MM.1S (cell line): ENCODE results near the gene KLHDC7B.

Source experiments
- DNase-seq: peaks from one replicate; pipeline ENCODE4 v3.0.0-alpha.2; 2015
- H2AFZ ChIP-seq: fragments of 300-600 bp; sonication (generic); 2 replicates; pipeline ENCODE4 v1.6.0; 2016; ENCODE audit warnings: antibody characterized with exemption, low read length
- H3F3A ChIP-seq: fragments of 300-600 bp; sonication (generic); 2 replicates; pipeline ENCODE4 v1.6.1; 2016; ENCODE audit warnings: mild to moderate bottlenecking, antibody characterized with exemption, low read length, moderate library complexity, mixed read lengths; ENCODE audit not compliant: insufficient read depth
- H3K27ac ChIP-seq: fragments of 300-600 bp; sonication (generic); 2 replicates; pipeline ENCODE4 v1.5.1; 2016; ENCODE audit warnings: mild to moderate bottlenecking, low read length
- H3K27me3 ChIP-seq: fragments of 300-600 bp; sonication (generic); replicated peaks from 2 replicates; pipeline ENCODE4 v1.6.0; 2016; ENCODE audit warnings: low read length; ENCODE audit not compliant: insufficient read depth
- H3K36me3 ChIP-seq: fragments of 300-600 bp; sonication (generic); replicated peaks from 2 replicates; pipeline ENCODE4 v1.6.1; 2016; ENCODE audit warnings: mild to moderate bottlenecking, low read length, mixed read lengths; ENCODE audit not compliant: insufficient read depth
- H3K4me1 ChIP-seq: fragments of 300-600 bp; sonication (generic); 2 replicates; pipeline ENCODE4 v1.6.1; 2016; ENCODE audit warnings: low read length, mixed read lengths
- H3K4me2 ChIP-seq: fragments of 300-600 bp; sonication (generic); 2 replicates; pipeline ENCODE4 v1.6.0; 2016; ENCODE audit warnings: low read depth, low read length
- H3K4me3 ChIP-seq: fragments of 300-600 bp; sonication (generic); 2 replicates; pipeline ENCODE4 v1.5.1; 2016; ENCODE audit warnings: low read length, mixed read lengths
- H3K79me2 ChIP-seq: fragments of 300-600 bp; sonication (generic); 2 replicates; pipeline ENCODE4 v1.6.1; 2016; ENCODE audit warnings: mixed run types, low read length, mixed read lengths
- H3K9ac ChIP-seq: fragments of 300-600 bp; sonication (generic); 2 replicates; pipeline ENCODE4 v1.6.1; 2016; ENCODE audit warnings: low read length, mixed read lengths
- H3K9me2 ChIP-seq: fragments of 300-600 bp; sonication (generic); replicated peaks from 2 replicates; pipeline ENCODE4 v1.6.1; 2016; ENCODE audit warnings: mild to moderate bottlenecking, low read length, mixed read lengths; ENCODE audit not compliant: insufficient read depth
- H3K9me3 ChIP-seq: fragments of 300-600 bp; sonication (generic); replicated peaks from 2 replicates; pipeline ENCODE4 v1.6.1; 2016; ENCODE audit warnings: mild to moderate bottlenecking, low read length, mixed read lengths; ENCODE audit not compliant: insufficient read depth
- H4K20me1 ChIP-seq: fragments of 300-600 bp; sonication (generic); 2 replicates; pipeline ENCODE4 v1.6.1; 2016; ENCODE audit warnings: mild to moderate bottlenecking, low read length, moderate library complexity, mixed read lengths; ENCODE audit not compliant: insufficient read depth
- EZH2 ChIP-seq: fragments of 300-600 bp; sonication (generic); optimal IDR thresholded peaks from 2 replicates; pipeline ENCODE3; 2017; ENCODE audit warnings: low read depth, mild to moderate bottlenecking, antibody characterized with exemption, low read length, mixed read lengths
- EZH2phosphoT487 ChIP-seq: fragments of 300-600 bp; sonication (generic); IDR thresholded peaks from 2 replicates; pipeline ENCODE4 v1.6.1; 2018; ENCODE audit warnings: antibody characterized with exemption, low read length
- TF ChIP-seq, protein P1 (sequence below): fragments of 300-600 bp; sonication (generic); IDR thresholded peaks from 2 replicates; pipeline ENCODE4 v1.5.1; 2016; ENCODE audit warnings: antibody characterized with exemption, low read length, mixed read lengths

KLHDC7B gene

GRCh38 chr22:50523458-50523805 is 22.3 kb upstream of the KLHDC7B start:
- Histone ChIP-seq H3K9me3 (no peaks in the 10 kb centered on the region), H3K4me1 (peaks cover 18% of the 10 kb centered on the region), H3F3A (peaks cover 23% of the 10 kb centered on the region), H3K4me2 (peak overlapping the region; percentile 90; the same call in 1 of the 2 replicates), H3K79me2 (peaks cover 41% of the 10 kb centered on the region), H3K9ac (no peak overlapping the region), H3K27me3 (no peaks in the 10 kb centered on the region), H3K27ac (no peak overlapping the region), H3K4me3 (no peak overlapping the region), H4K20me1 (no peaks in the 10 kb centered on the region), H3K9me2 (no peaks in the 10 kb centered on the region), H3K36me3 (no peaks in the 10 kb centered on the region), H2AFZ (no peak overlapping the region)
- DNase-seq, result no peak
- TF ChIP-seq EZH2phosphoT487 (no peak), EZH2 (no peak)
- TF ChIP-seq, protein P1, sequence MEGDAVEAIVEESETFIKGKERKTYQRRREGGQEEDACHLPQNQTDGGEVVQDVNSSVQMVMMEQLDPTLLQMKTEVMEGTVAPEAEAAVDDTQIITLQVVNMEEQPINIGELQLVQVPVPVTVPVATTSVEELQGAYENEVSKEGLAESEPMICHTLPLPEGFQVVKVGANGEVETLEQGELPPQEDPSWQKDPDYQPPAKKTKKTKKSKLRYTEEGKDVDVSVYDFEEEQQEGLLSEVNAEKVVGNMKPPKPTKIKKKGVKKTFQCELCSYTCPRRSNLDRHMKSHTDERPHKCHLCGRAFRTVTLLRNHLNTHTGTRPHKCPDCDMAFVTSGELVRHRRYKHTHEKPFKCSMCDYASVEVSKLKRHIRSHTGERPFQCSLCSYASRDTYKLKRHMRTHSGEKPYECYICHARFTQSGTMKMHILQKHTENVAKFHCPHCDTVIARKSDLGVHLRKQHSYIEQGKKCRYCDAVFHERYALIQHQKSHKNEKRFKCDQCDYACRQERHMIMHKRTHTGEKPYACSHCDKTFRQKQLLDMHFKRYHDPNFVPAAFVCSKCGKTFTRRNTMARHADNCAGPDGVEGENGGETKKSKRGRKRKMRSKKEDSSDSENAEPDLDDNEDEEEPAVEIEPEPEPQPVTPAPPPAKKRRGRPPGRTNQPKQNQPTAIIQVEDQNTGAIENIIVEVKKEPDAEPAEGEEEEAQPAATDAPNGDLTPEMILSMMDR, result no peak

DNA sequence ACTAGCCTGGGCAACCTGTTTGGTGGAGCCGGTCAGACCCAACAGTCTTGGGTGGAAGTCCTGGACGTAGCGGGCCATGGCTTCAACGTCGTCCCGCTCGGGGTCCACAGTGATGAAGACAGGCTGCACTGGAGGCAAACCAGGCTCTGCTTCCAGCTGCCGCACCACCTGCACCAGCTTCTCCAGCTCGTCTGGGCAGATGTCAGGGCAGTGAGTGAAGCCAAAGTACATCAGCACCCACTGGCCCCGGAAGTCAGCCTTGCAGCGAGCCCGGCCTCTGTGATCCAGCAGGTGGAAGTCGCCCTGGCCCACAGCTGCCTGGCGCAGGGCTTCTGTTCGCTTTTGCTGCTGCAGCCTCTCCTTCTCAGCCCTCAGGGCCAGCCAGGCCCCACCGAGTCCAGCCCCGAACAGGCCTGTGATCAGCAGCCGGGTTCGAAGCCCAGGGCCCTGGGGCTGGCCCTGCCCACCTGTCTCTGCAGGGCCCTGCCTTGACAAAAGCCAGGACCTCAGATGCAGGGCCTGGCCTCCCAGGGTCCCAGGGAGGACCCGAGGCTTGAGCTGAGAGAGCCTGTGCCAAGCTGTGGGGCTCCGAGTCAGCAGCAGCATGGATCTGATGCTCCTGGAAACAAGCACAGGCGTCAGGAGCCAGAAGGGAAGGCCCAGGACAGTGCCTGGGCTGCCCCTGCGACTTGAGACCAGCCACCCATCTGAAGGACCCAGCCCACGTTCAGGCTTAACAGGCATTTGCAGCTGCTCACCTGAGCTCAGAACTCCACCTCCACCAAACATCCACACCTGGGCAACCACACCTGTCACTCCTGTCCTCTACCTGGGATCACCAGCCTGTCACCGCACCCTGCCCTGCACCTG is 21.7 kb upstream of the KLHDC7B start:
- peak overlapping the region; percentile 87; the same call in 1 of the 2 replicates for H3K27ac ChIP-seq
- H2AFZ ChIP-seq, result no peak overlapping the region
- peak overlapping the region; percentile 90 for H3K4me2 ChIP-seq
- peak; percentile 36 for DNase-seq
- peaks cover 18% of the 10 kb centered on the region for H3K4me1 ChIP-seq
- H3K4me3 ChIP-seq, result peak overlapping the region; percentile 88
- H3K9me2 ChIP-seq, result no peaks in the 10 kb centered on the region
- H3K36me3 ChIP-seq, result no peaks in the 10 kb centered on the region
- H3K27me3 ChIP-seq, result no peaks in the 10 kb centered on the region
- peak overlapping the region; percentile 92 for H3K9ac ChIP-seq
- no peaks in the 10 kb centered on the region for H3K9me3 ChIP-seq
- H3F3A ChIP-seq, result peaks cover 26% of the 10 kb centered on the region
- TF ChIP-seq EZH2phosphoT487 (no peak), EZH2 (no peak)
- TF ChIP-seq, protein P1, result no peak
- peaks cover 39% of the 10 kb centered on the region for H3K79me2 ChIP-seq
- no peaks in the 10 kb centered on the region for H4K20me1 ChIP-seq

DNA sequence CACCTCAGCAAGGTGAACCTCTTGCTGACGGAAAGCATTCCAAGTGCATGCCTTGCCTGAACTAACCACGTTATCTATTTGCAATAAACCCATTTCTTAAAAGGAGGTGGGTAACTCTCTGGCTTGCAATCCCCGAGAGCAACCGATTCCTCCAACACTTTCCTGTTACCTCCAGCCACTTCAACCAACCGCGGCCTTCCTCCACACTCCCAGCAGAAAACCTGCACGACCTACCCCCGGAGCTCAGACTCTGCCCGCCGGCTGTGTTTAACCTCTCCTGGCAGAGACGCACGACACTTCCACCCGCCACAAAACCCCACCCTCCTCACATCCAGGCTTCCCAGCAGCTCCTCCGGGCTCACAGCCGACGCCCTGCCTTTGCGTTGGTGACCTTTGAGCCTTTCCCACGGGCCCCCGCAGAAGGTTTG is 21.0 kb upstream of the KLHDC7B start:
- Histone ChIP-seq H3K9me2 (no peaks in the 10 kb centered on the region), H3K27me3 (no peaks in the 10 kb centered on the region), H3K4me2 (peak overlapping the region; percentile 90), H3K9ac (peak overlapping the region; percentile 92), H2AFZ (peak overlapping the region; percentile 54; the same call in 1 of the 2 replicates), H3F3A (peaks cover 26% of the 10 kb centered on the region), H3K27ac (peak overlapping the region; percentile 87), H4K20me1 (no peaks in the 10 kb centered on the region), H3K79me2 (peaks cover 39% of the 10 kb centered on the region), H3K4me1 (peaks cover 18% of the 10 kb centered on the region), H3K36me3 (no peaks in the 10 kb centered on the region), H3K4me3 (peak overlapping the region; percentile 88), H3K9me3 (no peaks in the 10 kb centered on the region)
- TF ChIP-seq, protein P1, result no peak
- TF ChIP-seq EZH2phosphoT487 (no peak), EZH2 (no peak)
- peak; percentile 27 for DNase-seq
